Naive thymus-derived CD4-positive, alpha-beta T cell (primary cell): ENCODE data around the gene SNED1. TPM values are rescaled to one million over a fixed set of nuclear protein-coding genes. Genes with fewer than 3 reads are reported as not detected.

Experiments used
- ATAC-seq: fragments of 150-1000 bp; cut with Tn5 transposase; 2 replicates; pipeline ENCODE4 v1.10.0; 2021; ENCODE audit warnings: mild to moderate bottlenecking, moderate library complexity
- CTCF ChIA-PET: fragments of 350-600 bp; sonication (Branson Sonifier 250); formaldehyde crosslinking; loops from one replicate; lab custom pipeline; 2021; ENCODE audit warnings: antibody characterized with exemption; lab: Charles Lee
- POLR2A ChIA-PET: fragments of 350-600 bp; sonication (Branson Sonifier 250); formaldehyde crosslinking; loops from one replicate; lab custom pipeline; 2021; ENCODE audit warnings: antibody characterized with exemption, inconsistent platforms; lab: Charles Lee
- DNase-seq, 9 donors: peaks; one replicate each; pipeline versions ENCODE4 v3.0.0 to v3.0.0-alpha.2; 2020 to 2022; ENCODE audit warnings: mixed read lengths in 1 of 9
- H3K27ac ChIP-seq: one replicate; pipeline ENCODE4 v1.7.0; 2013; ENCODE audit warnings: mild to moderate bottlenecking, low read depth, low read length, moderate library complexity
- H3K27me3 ChIP-seq, 2 donors: one replicate each; pipeline ENCODE4 v1.7.0; 2013; ENCODE audit warnings: low read length in 2 of 2, mild to moderate bottlenecking in 2 of 2, moderate library complexity in 2 of 2; ENCODE audit not compliant: control insufficient read depth in 2 of 2, insufficient read depth in 2 of 2
- H3K36me3 ChIP-seq, 3 experiments: 1 replicate in 2 of 3; 2 replicates in 1 of 3; pipeline ENCODE4 v1.7.0; 2013; ENCODE audit warnings: low read length in 3 of 3, mild to moderate bottlenecking in 3 of 3, moderate library complexity in 1 of 3; ENCODE audit not compliant: insufficient read depth in 3 of 3, control insufficient read depth in 2 of 3
- H3K4me1 ChIP-seq, 2 donors: one replicate each; pipeline ENCODE4 v1.7.0; 2013; ENCODE audit warnings: low read length in 2 of 2, mild to moderate bottlenecking in 2 of 2, moderate library complexity in 1 of 2; ENCODE audit not compliant: control insufficient read depth in 2 of 2, insufficient read depth in 2 of 2
- H3K4me3 ChIP-seq: 2 replicates; pipeline ENCODE4 v1.7.0; 2013; ENCODE audit warnings: mild to moderate bottlenecking, low read length
- H3K9me3 ChIP-seq, 3 experiments: 1 replicate in 2 of 3; 2 replicates in 1 of 3; pipeline ENCODE4 v1.7.0; 2013; ENCODE audit warnings: low read length in 3 of 3; ENCODE audit not compliant: control insufficient read depth in 2 of 3
- H3K27ac Mint-ChIP-seq, 9 donors: one replicate each; pipeline ENCODE4 v1.8.0; 2020 to 2022; ENCODE audit warnings: mixed read lengths in 9 of 9, mild to moderate bottlenecking in 8 of 9, moderate library complexity in 5 of 9, inconsistent platforms in 2 of 9
- H3K27me3 Mint-ChIP-seq, 5 donors: one replicate each; pipeline ENCODE4 v1.8.0; 2021 to 2022; ENCODE audit warnings: mixed read lengths in 5 of 5, mild to moderate bottlenecking in 1 of 5
- H3K36me3 Mint-ChIP-seq, 5 donors: one replicate each; pipeline ENCODE4 v1.8.0; 2020 to 2022; ENCODE audit warnings: mixed read lengths in 5 of 5, mild to moderate bottlenecking in 3 of 5, inconsistent platforms in 1 of 5
- H3K4me1 Mint-ChIP-seq, 7 donors: one replicate each; pipeline ENCODE4 v1.8.0; 2020 to 2022; ENCODE audit warnings: mixed read lengths in 7 of 7, mild to moderate bottlenecking in 3 of 7, inconsistent platforms in 1 of 7
- H3K4me3 Mint-ChIP-seq, 10 donors: one replicate each; pipeline ENCODE4 v1.8.0; 2020 to 2022; ENCODE audit warnings: mild to moderate bottlenecking in 10 of 10, mixed read lengths in 10 of 10, moderate library complexity in 6 of 10, inconsistent platforms in 2 of 10
- H3K9me3 Mint-ChIP-seq, 11 donors: one replicate each; pipeline ENCODE4 v1.8.0; 2020 to 2022; ENCODE audit warnings: mixed read lengths in 11 of 11, mild to moderate bottlenecking in 4 of 11, inconsistent platforms in 1 of 11, moderate library complexity in 1 of 11
- intact Hi-C, 2 donors: fragments of 100-400 bp; cut with micrococcal nuclease; formaldehyde crosslinking; loops; one replicate each; pipeline ENCODE4 v1.15.1; 2023
- polyA plus RNA-seq, 2 donors: library from polyadenylated mRNA; unstranded; fragments of 300-500 nt; fragmentation: Illumina TruSeq; gene quantifications; one replicate each; pipeline ENCODE4 v1.2.3, GENCODE V29; 2021
- total RNA-seq, 6 experiments: library from RNA in 5 of 6; stranded (reverse) in 5 of 6; gene quantifications; 1 replicate in 5 of 6; 2 replicates in 1 of 6; pipeline ENCODE4 v1.2.3 and lab custom pipeline; 2021 to 2026

Gene SNED1
- total and polyA plus RNA-seq, 7 experiments from 2014 or later, result 1.0 to 120 (median 32.9) TPM

DNA sequence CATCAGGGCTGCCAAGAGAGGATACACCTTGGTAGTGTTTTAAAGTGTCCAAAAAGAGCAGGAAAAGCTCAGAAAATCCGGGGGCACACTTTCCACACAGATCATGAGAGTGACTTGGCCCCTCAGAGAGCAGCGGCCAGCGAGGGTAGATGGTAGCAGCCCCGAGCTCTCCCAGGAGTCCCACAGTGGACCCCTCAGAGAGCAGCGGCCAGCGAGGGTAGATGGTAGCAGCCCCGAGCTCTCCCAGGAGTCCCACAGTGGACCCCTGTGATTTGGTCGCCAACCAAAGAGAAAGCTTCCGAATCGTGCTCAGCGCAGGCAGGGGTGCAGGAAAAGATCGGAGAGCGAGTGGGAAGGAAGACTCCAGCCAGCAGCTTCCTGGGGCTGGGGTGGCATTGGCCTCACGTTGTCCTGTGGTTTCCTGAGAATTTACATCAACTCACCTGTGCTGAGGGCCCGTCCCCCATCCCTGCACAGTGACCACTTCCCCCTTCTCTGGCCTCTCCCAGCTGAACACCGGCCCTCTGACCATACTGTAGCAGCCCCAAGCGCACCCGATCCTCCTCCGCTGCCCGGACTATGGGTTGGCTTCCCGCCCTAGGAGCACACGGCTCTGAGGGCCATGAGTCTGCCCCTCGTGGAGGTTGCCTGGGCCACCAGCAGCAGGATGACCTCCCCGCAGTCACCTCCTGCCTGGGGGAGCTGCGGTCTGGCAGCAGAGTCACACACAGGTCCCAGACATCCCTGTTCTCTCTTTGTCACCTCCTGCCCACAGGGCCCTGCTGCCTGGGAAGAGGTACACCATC, 69.9 kb downstream of the SNED1 start:
- H3K27me3 ChIP-seq, result no peaks in the 10 kb centered on the region
- H3K9me3 Mint-ChIP-seq, result no peaks in the 10 kb centered on the region
- H3K4me1 Mint-ChIP-seq, result peaks cover 0 to 5% (median 0%) of the 10 kb centered on the region in 7 donors
- no peaks in the 10 kb centered on the region for H3K36me3 Mint-ChIP-seq
- no peak for ATAC-seq
- peaks cover 0 to 5% of the 10 kb centered on the region in 2 donors for H3K4me1 ChIP-seq
- peaks cover 0 to 2% (median 0%) of the 10 kb centered on the region in 3 experiments for H3K36me3 ChIP-seq
- ChIA-PET POLR2A (interaction anchor here (0.5 to 1.0 kb wide), 3 partner anchors 25 to 41 kb away, joined by 3 read pairs; no protein-coding TSS in a partner anchor), CTCF (interaction anchor here (0.7 kb wide), 1 partner anchor 625 kb away, joined by 4 read pairs; no protein-coding TSS in a partner anchor)
- H3K27me3 Mint-ChIP-seq, result no peaks in the 10 kb centered on the region
- H3K9me3 ChIP-seq, result no peaks in the 10 kb centered on the region
- H3K27ac Mint-ChIP-seq, result no peak overlapping the region
- intact Hi-C loops, result no loop called here
- DNase-seq, result no peak
- no peak overlapping the region for H3K4me3 ChIP-seq
- H3K27ac ChIP-seq, result no peak overlapping the region
- H3K4me3 Mint-ChIP-seq, result no peak overlapping the region

DNA sequence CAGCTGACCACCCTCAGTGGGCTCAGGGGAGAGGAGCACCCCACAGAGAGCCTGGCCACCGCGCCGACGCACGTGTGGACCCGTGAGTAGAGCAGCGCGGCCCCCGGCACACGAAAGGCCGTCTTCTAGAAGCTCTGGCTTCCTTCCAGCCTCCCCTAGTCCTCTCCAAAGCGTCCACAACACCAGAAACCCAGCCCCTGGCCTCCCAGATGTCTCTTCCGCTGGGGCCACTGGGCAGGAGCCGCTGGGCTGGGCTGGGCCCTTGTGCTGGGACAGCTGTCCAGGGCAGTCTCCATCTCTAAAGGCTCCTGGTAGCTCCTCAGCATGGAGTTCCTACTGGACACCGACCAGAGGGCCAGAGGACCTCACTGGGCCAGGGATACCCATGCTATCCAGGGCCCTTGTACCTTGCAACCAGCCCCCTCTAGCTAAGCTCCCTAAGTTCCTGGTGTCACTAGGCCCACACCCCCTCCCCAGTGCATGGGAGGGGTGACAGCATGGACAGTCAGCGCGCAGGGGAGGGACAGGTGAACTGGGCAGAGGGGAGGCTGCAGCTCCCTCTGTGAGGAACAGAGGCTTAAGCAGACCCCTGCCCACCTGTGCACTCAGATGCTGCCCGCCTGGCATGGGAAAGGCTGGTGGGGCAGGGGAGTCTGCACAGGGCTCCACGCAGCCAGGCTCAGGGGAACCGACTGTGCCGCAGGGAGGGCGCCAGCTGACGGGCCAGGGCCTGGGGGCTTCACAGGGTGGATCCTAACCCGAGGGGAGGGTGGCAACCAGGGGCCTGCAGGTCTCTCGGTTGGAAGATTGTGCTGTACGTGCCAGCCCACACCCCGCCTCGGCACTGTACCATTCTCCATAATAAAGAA, 70.8 kb downstream of the SNED1 start:
- intact Hi-C loops, result no loop called here
- DNase-seq, result no peak
- ChIA-PET POLR2A (interaction anchor here (0.5 to 1.1 kb wide), 3 partner anchors 11 to 31 kb away, joined by 3 read pairs; no protein-coding TSS in a partner anchor), CTCF (interaction anchor here (0.7 kb wide), 1 partner anchor 76 kb away, joined by 3 read pairs; no protein-coding TSS in a partner anchor)
- Histone ChIP-seq H3K27ac (no peak overlapping the region), H3K27me3 (no peaks in the 10 kb centered on the region), H3K9me3 (no peaks in the 10 kb centered on the region), H3K4me3 (no peak overlapping the region), H3K4me1 (no peaks in the 10 kb centered on the region), H3K36me3 (peaks cover 0 to 11% (median 0%) of the 10 kb centered on the region in 3 experiments)
- Mint-ChIP-seq H3K9me3 (no peaks in the 10 kb centered on the region), H3K27ac (no peak overlapping the region), H3K4me3 (no peak overlapping the region), H3K36me3 (no peaks in the 10 kb centered on the region), H3K4me1 (peaks cover 0 to 4% (median 0%) of the 10 kb centered on the region in 7 donors), H3K27me3 (no peaks in the 10 kb centered on the region)
- ATAC-seq, result no peak

DNA sequence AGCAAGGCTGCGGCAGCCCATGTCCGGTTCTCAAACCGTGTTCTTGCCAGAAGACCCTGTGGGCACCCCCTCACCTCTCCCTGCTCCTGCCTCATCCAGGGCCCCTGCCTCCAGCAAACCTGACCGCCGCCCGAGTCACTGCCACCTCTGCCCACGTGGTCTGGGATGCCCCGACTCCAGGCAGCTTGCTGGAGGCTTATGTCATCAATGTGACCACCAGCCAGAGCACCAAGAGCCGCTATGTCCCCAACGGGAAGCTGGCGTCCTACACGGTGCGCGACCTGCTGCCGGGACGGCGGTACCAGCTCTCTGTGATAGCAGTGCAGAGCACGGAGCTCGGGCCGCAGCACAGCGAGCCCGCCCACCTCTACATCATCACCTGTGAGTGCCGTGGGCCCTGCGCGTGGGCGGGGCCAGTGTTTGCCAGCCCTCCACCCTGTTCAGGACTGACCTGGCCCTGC, 71.4 kb downstream of the SNED1 start:
- no peak overlapping the region for H3K4me3 Mint-ChIP-seq
- peaks cover 0 to 4% (median 0%) of the 10 kb centered on the region in 7 donors for H3K4me1 Mint-ChIP-seq
- H3K27me3 Mint-ChIP-seq, result no peaks in the 10 kb centered on the region
- no peaks in the 10 kb centered on the region for H3K9me3 ChIP-seq
- CTCF ChIA-PET, result no interaction called here
- H3K27ac Mint-ChIP-seq, result no peak overlapping the region
- no peak overlapping the region for H3K4me3 ChIP-seq
- POLR2A ChIA-PET, result interaction anchor here (1.0 to 1.1 kb wide), 2 partner anchors 11 to 13 kb away, joined by 3 read pairs; no protein-coding TSS in a partner anchor
- ATAC-seq (no peak), DNase-seq (no peak)
- peaks cover 0 to 4% (median 0%) of the 10 kb centered on the region in 5 donors for H3K36me3 Mint-ChIP-seq
- peaks cover 0 to 17% (median 1%) of the 10 kb centered on the region in 3 experiments for H3K36me3 ChIP-seq
- no peaks in the 10 kb centered on the region for H3K27me3 ChIP-seq
- H3K27ac ChIP-seq, result no peak overlapping the region
- no peaks in the 10 kb centered on the region for H3K4me1 ChIP-seq
- no peaks in the 10 kb centered on the region for H3K9me3 Mint-ChIP-seq
- intact Hi-C loops, result loop anchor here in 1 of 2 donors (10.0 kb wide), 1 partner anchor 55 kb away; no protein-coding TSS in a partner anchor

DNA sequence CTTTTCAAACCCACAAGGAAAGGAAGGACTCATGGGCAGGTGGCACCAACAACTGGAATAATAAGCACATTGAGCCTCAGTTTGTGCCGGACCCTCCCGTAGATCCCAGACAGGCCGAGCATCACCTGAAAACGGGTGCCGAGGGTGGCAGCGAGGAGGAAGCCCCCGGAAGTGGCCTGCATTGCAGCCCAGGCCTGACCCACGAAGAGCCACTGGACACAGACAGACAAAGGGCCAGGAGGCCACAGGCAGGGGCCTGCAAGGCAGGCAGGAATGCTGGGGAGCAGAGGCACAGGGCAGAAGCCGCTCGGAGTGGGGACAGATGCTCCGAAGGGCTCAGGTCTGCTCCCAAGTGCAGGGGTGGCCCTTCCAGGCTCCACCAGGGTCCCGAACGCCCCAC, 71.9 kb downstream of the SNED1 start:
- peak overlapping the region in 1 of 9 donors; percentile 75 for H3K27ac Mint-ChIP-seq
- CTCF ChIA-PET, result no interaction called here
- Histone ChIP-seq H3K27me3 (no peaks in the 10 kb centered on the region), H3K36me3 (peaks cover 0 to 23% (median 4%) of the 10 kb centered on the region in 3 experiments), H3K4me3 (no peak overlapping the region), H3K27ac (no peak overlapping the region), H3K9me3 (no peaks in the 10 kb centered on the region), H3K4me1 (no peaks in the 10 kb centered on the region)
- ATAC-seq (no peak), DNase-seq (no peak)
- POLR2A ChIA-PET, result no interaction called here
- H3K27me3 Mint-ChIP-seq, result no peaks in the 10 kb centered on the region
- intact Hi-C loops, result loop anchor here in 1 of 2 donors (10.0 kb wide), 1 partner anchor 56 kb away; no protein-coding TSS in a partner anchor
- peaks cover 0 to 4% (median 0%) of the 10 kb centered on the region in 7 donors for H3K4me1 Mint-ChIP-seq
- no peak overlapping the region for H3K4me3 Mint-ChIP-seq
- H3K9me3 Mint-ChIP-seq, result no peaks in the 10 kb centered on the region
- peaks cover 0 to 8% (median 1%) of the 10 kb centered on the region in 5 donors for H3K36me3 Mint-ChIP-seq

- DNase-seq, result no peak
- Mint-ChIP-seq H3K4me1 (peaks cover 0 to 4% (median 0%) of the 10 kb centered on the region in 7 donors), H3K9me3 (no peaks in the 10 kb centered on the region), H3K27ac (peak overlapping the region in 1 of 9 donors; percentile 75), H3K4me3 (no peak overlapping the region), H3K36me3 (peaks cover 0 to 12% (median 2%) of the 10 kb centered on the region in 5 donors), H3K27me3 (no peaks in the 10 kb centered on the region)
- Histone ChIP-seq H3K27ac (no peak overlapping the region), H3K9me3 (no peaks in the 10 kb centered on the region), H3K27me3 (no peaks in the 10 kb centered on the region), H3K4me1 (no peaks in the 10 kb centered on the region), H3K4me3 (no peak overlapping the region), H3K36me3 (peaks cover 0 to 23% (median 4%) of the 10 kb centered on the region in 3 experiments)
- CTCF ChIA-PET, result no interaction called here
- POLR2A ChIA-PET, result interaction anchor here (0.6 kb wide), 1 partner anchor 45 kb away, joined by 3 read pairs; no protein-coding TSS in a partner anchor
- intact Hi-C loops, result loop anchor here in 1 of 2 donors (10.0 kb wide), 1 partner anchor 56 kb away; no protein-coding TSS in a partner anchor
- ATAC-seq, result no peak
Observed at GRCh38 chr2:241070811-241071676, 72.6 kb downstream of the SNED1 start.
